HG03060 (cell line): ENCODE data around the gene TSEN2.
A peak's percentile ranks its signal among the peaks of the same experiment; 100 is the strongest.
"Not testable (repeated sequence)": the region's sequence is repeated elsewhere in the genome, so short reads cannot be mapped to it uniquely, and the experiment has no call there.

Source experiments
- ATAC-seq: cut with Tn5 transposase; IDR thresholded peaks from one replicate; pipeline ENCODE4 v1.9.1; 2021; ENCODE audit warnings: low read depth, moderate number of reproducible peaks; ENCODE audit not compliant: unreplicated experiment

The TSEN2 gene

GRCh38 chr3:12484198-12484982 lies at the start of gene TSEN2:
Gene TSEN2 (plus strand): TSS chr3:12484480. CDS start chr3:12489801, 5,321 bp downstream.
- peak; percentile 68 for ATAC-seq

DNA sequence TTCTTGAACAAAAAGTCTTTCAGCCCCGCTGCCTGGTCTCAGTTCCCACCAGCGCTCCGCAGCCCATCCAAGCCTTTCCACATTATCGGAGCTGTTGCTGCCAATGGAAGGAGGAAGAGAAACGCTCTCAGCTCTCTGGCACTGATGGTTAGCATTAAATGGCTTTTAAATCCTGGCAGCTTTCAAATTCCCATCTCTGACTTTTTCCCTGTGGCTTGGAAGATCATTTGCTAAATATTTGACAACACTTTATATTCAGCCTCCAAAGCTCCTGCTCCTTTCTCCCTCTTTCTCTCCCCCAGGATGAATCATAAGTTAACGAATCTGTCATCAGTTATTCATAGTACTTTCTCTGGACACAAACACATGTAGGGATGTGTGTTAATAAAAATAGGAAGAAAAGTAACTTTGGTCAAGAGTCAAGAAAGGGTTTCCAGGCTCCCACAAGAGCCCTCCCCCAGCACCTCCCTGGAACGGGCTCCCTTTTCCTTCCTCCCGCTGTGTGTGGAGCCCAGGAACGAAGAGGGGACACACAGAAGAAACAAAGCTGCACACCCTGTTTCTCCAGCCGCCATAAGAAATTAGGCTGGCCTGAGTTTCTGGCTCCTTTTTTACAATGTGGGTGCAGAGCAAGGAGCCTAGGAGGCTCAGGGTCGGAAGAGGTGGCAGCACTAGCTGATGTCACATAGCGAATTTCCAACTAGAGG lies 47.6 kb upstream of the TSEN2 start:
- ATAC-seq = no peak

- no peak for ATAC-seq
Observed at GRCh38 chr3:12437221-12437605, 47.1 kb upstream of the TSEN2 start.

DNA sequence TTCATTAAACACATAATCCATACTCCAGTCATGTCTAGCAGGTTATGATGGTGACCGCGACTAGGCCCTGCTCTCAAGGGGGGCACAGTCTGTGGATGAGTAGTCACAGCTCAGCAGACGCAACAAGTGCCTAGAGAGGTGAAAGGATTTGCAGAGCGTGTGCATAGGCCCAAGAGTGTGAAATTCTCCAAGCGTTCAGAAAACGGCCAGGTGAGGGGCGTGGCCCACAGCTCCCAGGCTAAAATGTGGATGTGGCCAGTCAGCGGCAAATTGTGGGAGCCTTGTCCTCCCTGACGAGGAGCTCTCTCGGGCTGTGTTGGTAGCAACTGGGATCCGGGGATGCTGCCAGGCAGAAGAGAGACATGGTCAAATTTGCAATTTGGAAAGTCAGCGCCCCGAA lies 46.4 kb upstream of the TSEN2 start:
- no peak for ATAC-seq

- ATAC-seq = no peak
Observed at GRCh38 chr3:12438318-12438717, 46.0 kb upstream of the TSEN2 start.

DNA sequence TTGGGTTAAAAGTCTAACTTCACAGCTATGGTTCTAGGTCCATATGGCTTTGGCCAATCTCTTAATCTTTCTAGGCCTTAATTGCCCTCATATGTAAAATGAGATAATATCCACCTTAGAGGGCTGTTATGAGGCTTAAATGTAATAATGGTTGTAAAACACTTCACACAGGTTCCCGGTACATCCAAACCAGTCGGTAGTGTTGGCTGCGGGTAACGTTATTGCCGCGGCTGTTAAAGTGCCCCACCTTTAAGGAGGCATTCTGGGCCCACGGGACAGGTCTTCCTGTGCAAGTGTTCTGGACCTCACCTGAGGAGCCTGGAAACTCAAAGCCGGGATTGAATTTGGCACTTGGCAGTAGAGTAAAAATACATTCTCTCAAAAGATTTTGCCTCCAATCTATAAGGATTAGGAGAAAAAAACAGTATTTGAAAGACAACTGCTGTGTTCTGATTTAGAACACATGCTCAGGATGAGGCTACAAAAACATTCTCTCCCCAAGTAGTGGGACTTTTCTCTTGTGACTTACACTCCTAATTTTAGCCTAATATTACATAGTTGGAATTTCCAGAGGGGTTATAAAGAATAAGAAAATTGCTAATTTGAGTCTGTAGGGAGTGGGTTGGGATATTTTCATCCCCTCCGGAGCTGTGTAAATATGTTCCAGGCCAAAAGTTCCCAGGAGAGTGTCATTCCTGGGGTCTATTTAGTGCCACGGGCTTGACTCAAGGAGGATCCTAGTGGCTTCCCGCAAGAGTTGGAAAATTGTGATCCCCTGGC lies 44.9 kb upstream of the TSEN2 start:
- ATAC-seq = no peak

GRCh38 chr3:12440927-12441714 lies 43.2 kb upstream of the TSEN2 start:
- no peak for ATAC-seq

DNA sequence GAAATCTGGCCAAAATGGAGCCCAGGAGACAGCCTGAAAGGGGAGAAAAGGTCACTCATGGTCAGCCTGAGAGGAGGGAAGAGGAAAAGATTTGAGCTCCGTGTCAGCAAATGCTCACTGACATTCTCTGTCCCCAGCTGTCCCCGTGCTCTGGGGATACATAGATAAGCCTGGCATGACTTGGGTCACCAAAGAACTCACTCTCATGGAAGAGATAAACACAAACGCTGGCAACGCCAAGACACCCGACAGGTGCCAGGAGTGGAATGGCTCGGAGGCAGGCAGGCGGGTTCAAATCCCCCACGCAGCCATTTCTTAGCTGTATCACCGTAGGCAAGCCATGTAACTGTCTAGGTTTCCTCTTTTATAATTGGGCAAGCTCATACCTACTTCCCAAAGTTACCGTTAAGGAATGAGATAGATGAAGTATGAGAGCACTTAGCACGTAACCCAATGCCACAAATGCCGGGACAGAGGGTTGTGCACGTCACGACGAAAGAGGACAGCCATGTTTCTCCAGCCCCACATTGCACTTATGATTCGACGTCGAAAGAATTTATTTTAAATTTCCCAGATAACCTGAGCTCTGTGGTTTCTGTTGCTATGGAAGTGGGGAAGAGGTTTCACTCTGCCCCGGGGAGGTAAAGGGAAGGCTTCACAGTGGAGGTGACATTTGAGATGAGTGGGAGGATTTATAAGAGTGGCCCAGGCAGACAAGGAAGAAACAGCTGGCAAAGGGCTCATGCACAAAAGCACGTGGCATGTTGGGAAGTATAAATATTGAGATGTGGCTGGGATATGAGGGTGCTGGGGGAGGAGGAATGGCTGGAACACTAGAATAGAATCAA lies 41.4 kb upstream of the TSEN2 start:
- ATAC-seq = no peak

- ATAC-seq = no peak
Observed at GRCh38 chr3:12443781-12444522, 40.3 kb upstream of the TSEN2 start.

DNA sequence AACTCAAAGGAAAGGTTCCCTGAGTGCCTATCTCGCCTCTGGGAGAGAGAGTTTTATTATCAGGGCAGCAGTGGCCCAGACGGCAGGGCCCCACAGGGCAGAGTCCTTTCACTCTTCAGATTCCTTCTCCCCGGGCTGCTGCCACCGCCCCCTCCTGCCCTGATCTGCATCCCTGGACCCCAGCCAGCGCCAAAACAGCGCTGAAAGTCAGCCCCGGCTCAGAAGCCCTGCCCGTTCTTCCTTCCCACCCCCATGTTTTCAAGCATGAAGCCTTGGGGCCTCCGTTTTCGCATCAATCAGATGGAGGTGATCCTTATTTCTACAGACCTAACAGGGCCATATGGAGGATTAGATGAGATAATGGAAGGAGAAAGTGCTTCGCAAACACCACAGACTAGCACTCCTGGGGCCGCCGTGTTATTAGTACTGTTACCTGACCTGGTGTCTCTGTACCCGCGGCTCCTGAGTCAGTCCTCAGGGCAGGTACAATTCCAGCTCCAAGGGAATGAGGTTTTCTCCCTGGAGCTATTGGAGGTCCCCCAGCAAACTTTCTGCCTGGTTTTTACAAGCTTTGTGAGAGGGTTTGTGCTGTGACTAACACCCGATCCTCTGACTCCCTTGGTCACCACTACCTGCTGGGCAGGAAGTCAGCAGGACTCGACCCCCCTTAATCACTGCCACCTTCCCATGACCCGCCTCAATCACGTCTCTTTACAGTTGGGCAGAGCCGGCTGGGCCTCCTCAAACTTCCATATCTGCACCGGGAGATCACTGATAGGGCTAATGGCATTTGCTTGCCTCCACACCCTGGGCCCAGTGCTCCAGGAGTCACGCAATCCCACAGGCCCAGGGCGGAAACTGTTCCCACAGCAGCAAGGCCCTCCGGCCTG lies 39.5 kb upstream of the TSEN2 start:
- no peak for ATAC-seq

DNA sequence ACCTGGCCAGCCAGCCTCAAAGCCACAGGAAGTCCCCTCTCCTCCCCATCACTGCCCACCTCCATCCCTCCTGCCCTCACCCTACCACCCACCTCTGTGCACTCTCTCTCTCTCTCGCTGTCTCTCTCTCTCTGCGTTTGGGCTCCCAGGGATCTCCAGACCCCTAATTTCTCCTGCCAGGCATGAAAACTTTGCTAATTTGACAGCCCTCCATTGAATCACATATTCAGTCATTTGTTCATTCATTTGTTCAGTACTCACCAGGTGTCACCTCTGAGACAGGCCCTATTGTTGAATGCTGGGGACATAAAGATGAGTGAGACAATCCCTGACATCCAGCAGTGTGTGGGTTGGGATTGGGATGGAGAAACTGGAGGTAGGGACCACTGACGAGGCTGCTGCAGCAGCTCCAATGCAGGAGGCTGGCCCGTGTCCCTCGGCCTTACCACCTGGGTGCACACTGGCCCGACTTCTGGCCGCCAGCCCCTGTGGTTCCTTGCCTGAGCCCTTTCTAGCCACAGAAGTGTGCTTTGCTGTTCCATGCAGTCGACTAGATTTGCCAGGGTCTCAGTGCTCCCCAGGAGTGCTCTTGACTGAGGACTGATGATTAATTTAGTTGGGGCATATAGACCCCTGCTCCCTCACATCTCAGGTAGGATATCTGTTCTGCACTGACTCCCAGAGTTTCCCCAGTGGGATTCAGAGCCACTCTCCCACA lies 38.6 kb upstream of the TSEN2 start:
- no peak for ATAC-seq

DNA sequence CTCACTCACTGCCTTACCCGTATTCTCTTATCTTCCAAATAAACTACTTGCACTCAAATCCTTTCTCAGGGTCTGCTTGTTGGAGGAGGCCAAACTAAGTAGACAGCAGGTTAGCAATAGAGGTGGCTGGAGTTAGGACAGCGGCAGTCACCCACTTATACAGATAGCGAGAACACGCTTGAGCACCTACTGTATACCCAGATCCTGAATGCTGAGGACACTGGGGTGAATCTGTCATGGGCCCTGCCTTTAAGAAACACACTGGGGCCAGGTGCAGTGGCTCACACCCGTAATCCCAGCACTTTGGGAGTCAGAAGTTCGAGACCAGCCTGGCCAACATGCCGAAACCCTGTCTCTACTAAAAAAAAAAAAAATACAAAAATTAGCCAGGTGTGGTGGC lies 38.0 kb upstream of the TSEN2 start:
- ATAC-seq = no peak

DNA sequence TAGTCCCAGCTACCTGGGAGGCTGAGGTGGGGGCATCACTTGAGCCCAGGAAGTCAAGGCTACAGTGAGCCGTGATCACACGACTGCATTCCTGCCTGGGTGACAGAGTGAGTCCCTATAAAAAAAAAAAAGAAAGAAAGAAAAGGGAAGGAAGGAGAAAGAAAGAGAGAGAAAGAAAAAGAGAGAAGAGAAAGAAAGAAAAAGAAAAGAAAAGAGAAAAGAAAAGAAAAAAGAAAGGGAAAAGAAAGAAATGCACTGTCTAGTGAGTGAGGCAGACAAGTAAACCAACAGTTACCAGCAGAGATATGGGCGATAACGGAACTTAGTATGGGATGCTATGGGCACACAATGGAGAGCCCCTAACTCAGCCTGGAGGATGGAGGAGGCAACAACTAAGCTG lies 37.2 kb upstream of the TSEN2 start:
- ATAC-seq = no peak

DNA sequence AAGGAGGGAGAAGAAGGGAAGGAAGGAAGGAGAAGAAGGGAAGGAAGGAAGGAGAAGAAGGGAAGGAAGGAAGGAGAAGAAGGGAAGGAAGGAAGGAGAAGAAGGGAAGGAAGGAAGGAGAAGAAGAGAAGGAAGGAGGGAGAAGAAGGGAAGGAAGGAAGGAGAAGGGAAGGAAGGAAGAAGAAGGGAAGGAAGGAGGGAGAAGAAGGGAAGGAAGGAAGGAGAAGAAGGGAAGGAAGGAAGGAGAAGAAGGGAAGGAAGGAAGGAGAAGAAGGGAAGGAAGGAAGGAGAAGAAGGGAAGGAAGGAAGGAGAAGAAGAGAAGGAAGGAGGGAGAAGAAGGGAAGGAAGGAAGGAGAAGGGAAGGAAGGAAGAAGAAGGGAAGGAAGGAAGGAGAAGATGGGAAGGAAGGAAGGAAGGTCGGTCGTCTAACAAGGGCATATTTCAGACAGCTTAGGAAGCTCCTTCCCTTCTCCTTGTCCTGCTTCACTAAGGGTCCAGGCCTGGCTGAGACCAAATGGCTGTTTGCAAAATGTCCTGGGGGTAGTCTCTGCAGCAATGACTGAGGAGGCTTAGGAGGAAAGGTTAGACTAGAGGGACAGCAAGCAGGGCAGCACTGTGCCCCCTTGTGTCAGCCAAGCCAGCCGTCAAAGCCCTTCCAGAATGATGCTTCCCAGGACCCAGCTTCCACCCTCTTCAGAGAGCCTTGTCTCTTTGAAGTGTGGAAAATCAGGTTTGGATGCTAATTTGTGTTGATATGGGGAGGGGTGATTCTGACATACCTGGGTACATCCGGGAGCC lies 35.7 kb upstream of the TSEN2 start:
- ATAC-seq = not testable (repeated sequence)

DNA sequence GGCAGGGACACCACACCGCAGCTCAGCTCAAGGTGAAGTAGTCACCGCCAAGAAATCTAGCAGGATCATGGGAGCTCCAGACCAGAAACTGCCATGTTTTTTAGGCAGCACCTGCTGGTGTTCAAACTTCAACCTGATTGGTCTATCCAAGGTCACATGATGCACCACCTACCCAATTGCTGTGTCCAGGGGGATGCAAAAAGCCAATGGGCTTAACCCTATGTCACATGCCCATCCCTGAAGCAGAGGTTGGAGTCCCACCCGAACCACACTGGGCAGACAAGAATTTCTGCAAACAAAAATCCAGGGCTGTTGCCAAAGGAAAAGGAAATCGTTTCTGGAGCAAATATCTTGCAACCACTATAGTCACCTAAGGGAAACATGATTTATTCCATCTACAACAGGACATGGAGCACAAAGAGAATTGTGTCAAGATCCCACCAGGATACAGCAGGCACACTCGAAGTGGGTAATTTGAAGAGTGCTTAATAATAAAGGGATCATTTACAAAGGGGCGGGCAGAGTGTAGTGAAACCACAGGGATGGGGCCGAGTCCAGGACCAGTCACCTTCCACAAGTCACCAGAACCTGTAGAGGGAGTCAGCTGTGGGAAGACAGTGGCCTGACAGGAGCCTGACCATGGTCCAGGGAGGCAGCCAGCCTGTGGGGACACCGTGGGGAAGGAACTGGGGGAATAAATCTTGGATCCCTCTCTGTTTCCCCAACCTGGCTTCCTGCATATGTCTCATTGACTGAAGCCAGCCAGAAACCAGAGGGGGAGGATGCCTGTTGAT lies 34.2 kb upstream of the TSEN2 start:
- no peak for ATAC-seq

DNA sequence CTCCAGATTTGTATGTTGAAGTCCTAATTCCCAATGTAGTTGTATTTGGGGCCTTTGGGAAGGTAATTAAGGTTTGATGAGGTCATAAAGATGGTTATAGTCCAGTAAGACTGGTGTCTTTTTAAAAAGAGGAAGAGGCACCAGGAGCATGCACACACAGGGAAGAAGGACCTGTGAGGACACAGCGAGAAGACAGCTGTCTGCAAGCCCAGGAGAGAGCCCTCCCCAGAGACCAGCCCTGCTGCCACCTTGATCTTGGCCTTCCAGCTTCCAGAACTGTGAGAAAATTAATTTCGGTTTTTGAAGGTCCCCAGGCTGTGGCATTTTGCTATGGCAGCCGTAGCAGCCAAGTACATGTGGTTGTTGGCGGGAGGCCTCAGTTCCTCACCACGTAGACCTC lies 32.8 kb upstream of the TSEN2 start:
- no peak for ATAC-seq
